ENCODE results near the gene COL5A1.
A peak's percentile ranks its signal among the peaks of the same experiment; 100 is the strongest.

Gene COL5A1

GRCh38 chr9:134641173-134641989 lies at the start of gene COL5A1:
TSS of gene COL5A1 (plus strand) at chr9:134641803. CDS start at chr9:134642188, 385 bp downstream.
- ATAC-seq: peak; percentile 46
- Mint-ChIP-seq H3K9me3 (no peaks in the 10 kb centered on the region), H3K27ac (no peak within 1 kb of the TSS), H3K4me3 (no peak within 1 kb of the TSS), H3K4me1 (no peaks in the 10 kb centered on the region), H3K27me3 (peaks cover 65% of the 10 kb centered on the region), H3K36me3 (no peaks in the 10 kb centered on the region)

- ATAC-seq: no peak
- H3K27ac Mint-ChIP-seq: no peak overlapping the region
- H3K4me3 Mint-ChIP-seq: no peak overlapping the region
- H3K9me3 Mint-ChIP-seq: no peaks in the 10 kb centered on the region
- no peaks in the 10 kb centered on the region for H3K4me1 Mint-ChIP-seq
- no peaks in the 10 kb centered on the region for H3K36me3 Mint-ChIP-seq
- H3K27me3 Mint-ChIP-seq: peaks cover 39% of the 10 kb centered on the region
Observed at GRCh38 chr9:134592018-134592818, 49.4 kb upstream of the COL5A1 start.

- no peaks in the 10 kb centered on the region for H3K36me3 Mint-ChIP-seq
- no peak for ATAC-seq
- H3K4me3 Mint-ChIP-seq: no peak overlapping the region
- H3K27ac Mint-ChIP-seq: no peak overlapping the region
- no peaks in the 10 kb centered on the region for H3K9me3 Mint-ChIP-seq
- H3K4me1 Mint-ChIP-seq: no peaks in the 10 kb centered on the region
- H3K27me3 Mint-ChIP-seq: peaks cover 39% of the 10 kb centered on the region
Observed at GRCh38 chr9:134592819-134593200, 48.8 kb upstream of the COL5A1 start.

GRCh38 chr9:134593286-134594077 lies 48.1 kb upstream of the COL5A1 start:
- no peak overlapping the region for H3K4me3 Mint-ChIP-seq
- H3K9me3 Mint-ChIP-seq: no peaks in the 10 kb centered on the region
- H3K4me1 Mint-ChIP-seq: no peaks in the 10 kb centered on the region
- H3K36me3 Mint-ChIP-seq: no peaks in the 10 kb centered on the region
- peaks cover 39% of the 10 kb centered on the region for H3K27me3 Mint-ChIP-seq
- H3K27ac Mint-ChIP-seq: no peak overlapping the region
- ATAC-seq: no peak

GRCh38 chr9:134594078-134594941 lies 47.3 kb upstream of the COL5A1 start:
- H3K4me3 Mint-ChIP-seq: no peak overlapping the region
- H3K36me3 Mint-ChIP-seq: no peaks in the 10 kb centered on the region
- no peaks in the 10 kb centered on the region for H3K9me3 Mint-ChIP-seq
- H3K4me1 Mint-ChIP-seq: no peaks in the 10 kb centered on the region
- peaks cover 39% of the 10 kb centered on the region for H3K27me3 Mint-ChIP-seq
- no peak overlapping the region for H3K27ac Mint-ChIP-seq
- ATAC-seq: no peak

- no peak for ATAC-seq
- Mint-ChIP-seq H3K27me3 (peaks cover 32% of the 10 kb centered on the region), H3K27ac (no peak overlapping the region), H3K36me3 (no peaks in the 10 kb centered on the region), H3K4me3 (no peak overlapping the region), H3K9me3 (no peaks in the 10 kb centered on the region), H3K4me1 (no peaks in the 10 kb centered on the region)
Observed at GRCh38 chr9:134595014-134595413, 46.6 kb upstream of the COL5A1 start.

GRCh38 chr9:134597041-134597913 lies 44.3 kb upstream of the COL5A1 start:
- Mint-ChIP-seq H3K27me3 (peaks cover 11% of the 10 kb centered on the region), H3K9me3 (no peaks in the 10 kb centered on the region), H3K4me1 (no peaks in the 10 kb centered on the region), H3K36me3 (no peaks in the 10 kb centered on the region), H3K4me3 (no peak overlapping the region), H3K27ac (no peak overlapping the region)
- ATAC-seq: no peak

GRCh38 chr9:134597957-134598883 lies 43.4 kb upstream of the COL5A1 start:
- Mint-ChIP-seq H3K9me3 (no peaks in the 10 kb centered on the region), H3K27ac (no peak overlapping the region), H3K27me3 (peaks cover 8% of the 10 kb centered on the region), H3K4me3 (no peak overlapping the region), H3K4me1 (no peaks in the 10 kb centered on the region), H3K36me3 (no peaks in the 10 kb centered on the region)
- ATAC-seq: no peak

GRCh38 chr9:134598884-134599245 lies 42.7 kb upstream of the COL5A1 start:
- Mint-ChIP-seq H3K4me1 (no peaks in the 10 kb centered on the region), H3K27me3 (peaks cover 7% of the 10 kb centered on the region), H3K36me3 (no peaks in the 10 kb centered on the region), H3K27ac (no peak overlapping the region), H3K4me3 (no peak overlapping the region), H3K9me3 (no peaks in the 10 kb centered on the region)
- ATAC-seq: no peak

GRCh38 chr9:134600371-134600770 lies 41.2 kb upstream of the COL5A1 start:
- Mint-ChIP-seq H3K4me3 (no peak overlapping the region), H3K9me3 (no peaks in the 10 kb centered on the region), H3K4me1 (no peaks in the 10 kb centered on the region), H3K36me3 (no peaks in the 10 kb centered on the region), H3K27ac (no peak overlapping the region), H3K27me3 (peaks cover 10% of the 10 kb centered on the region)
- ATAC-seq: no peak

- peaks cover 12% of the 10 kb centered on the region for H3K27me3 Mint-ChIP-seq
- no peak overlapping the region for H3K4me3 Mint-ChIP-seq
- H3K9me3 Mint-ChIP-seq: no peaks in the 10 kb centered on the region
- H3K27ac Mint-ChIP-seq: no peak overlapping the region
- ATAC-seq: no peak
- no peaks in the 10 kb centered on the region for H3K36me3 Mint-ChIP-seq
- no peaks in the 10 kb centered on the region for H3K4me1 Mint-ChIP-seq
Observed at GRCh38 chr9:134600836-134601638, 40.6 kb upstream of the COL5A1 start.

- no peak overlapping the region for H3K27ac Mint-ChIP-seq
- H3K36me3 Mint-ChIP-seq: no peaks in the 10 kb centered on the region
- H3K4me1 Mint-ChIP-seq: no peaks in the 10 kb centered on the region
- H3K27me3 Mint-ChIP-seq: peaks cover 17% of the 10 kb centered on the region
- no peaks in the 10 kb centered on the region for H3K9me3 Mint-ChIP-seq
- H3K4me3 Mint-ChIP-seq: no peak overlapping the region
- ATAC-seq: no peak
Observed at GRCh38 chr9:134601764-134602163, 39.8 kb upstream of the COL5A1 start.

Measured in stimulated activated memory B cell treated with anti-CD40 and anti-IgM and Interleukin-4, amounts not matched to agents 10 μg/mL and 1 μg/mL and 100 μg/mL, for 72 hours (primary cell).